Activated B cell treated with CpG ODN at 0.5 μM for 24 hours (primary cell): Measurements from ENCODE around the gene PAX5. TPM values are rescaled to one million over a fixed set of nuclear protein-coding genes. Genes with fewer than 3 reads are reported as not detected.

Experiments used
- ATAC-seq: fragments of 200-7000 bp; cut with Tn5 transposase; one replicate; pipeline ENCODE4 v1.10.0; 2021; ENCODE audit warnings: low read depth, mild to moderate bottlenecking, moderate library complexity
- CTCF ChIA-PET: fragments of 350-600 bp; sonication (Branson Sonifier 250); formaldehyde crosslinking; loops from one replicate; lab custom pipeline; 2021; ENCODE audit warnings: antibody characterized with exemption; lab: Charles Lee
- POLR2A ChIA-PET: fragments of 350-600 bp; sonication (Branson Sonifier 250); formaldehyde crosslinking; loops from one replicate; lab custom pipeline; 2021; ENCODE audit warnings: antibody characterized with exemption; lab: Charles Lee
- DNase-seq: peaks from one replicate; pipeline ENCODE4 v3.0.0; 2022
- H3K27ac Mint-ChIP-seq: one replicate; pipeline ENCODE4 v1.8.0; 2020; ENCODE audit warnings: mixed read lengths
- H3K27me3 Mint-ChIP-seq: one replicate; pipeline ENCODE4 v1.8.0; 2021; ENCODE audit warnings: mixed read lengths
- H3K36me3 Mint-ChIP-seq: one replicate; pipeline ENCODE4 v1.8.0; 2021; ENCODE audit warnings: low read depth, mixed read lengths
- H3K4me1 Mint-ChIP-seq: one replicate; pipeline ENCODE4 v1.8.0; 2021; ENCODE audit warnings: mixed read lengths
- H3K4me3 Mint-ChIP-seq: one replicate; pipeline ENCODE4 v1.8.0; 2020; ENCODE audit warnings: mild to moderate bottlenecking, mixed read lengths
- H3K9me3 Mint-ChIP-seq: one replicate; pipeline ENCODE4 v1.8.0; 2020; ENCODE audit warnings: mixed read lengths
- CTCF ChIP-seq: fragments of 200-600 bp; IDR thresholded peaks from one replicate; pipeline ENCODE4 v1.8.0; 2022; ENCODE audit warnings: antibody characterized with exemption, mild to moderate bottlenecking
- intact Hi-C: fragments of 100-400 bp; cut with micrococcal nuclease; formaldehyde crosslinking; loops from one replicate; pipeline ENCODE4 v1.15.1; 2024
- total RNA-seq: library from RNA; stranded (reverse); gene quantifications from 2 replicates; pipeline ENCODE4 v1.2.3, GENCODE V29; 2022

Gene PAX5
- total RNA-seq, 1 donor from 2014 or later, result 619 TPM

- Mint-ChIP-seq H3K36me3 (no peaks in the 10 kb centered on the region), H3K27me3 (peaks cover 37% of the 10 kb centered on the region), H3K4me1 (peaks cover 6% of the 10 kb centered on the region), H3K4me3 (no peak overlapping the region), H3K9me3 (no peaks in the 10 kb centered on the region), H3K27ac (no peak overlapping the region)
- intact Hi-C loops, result no loop called here
- DNase-seq (no peak), ATAC-seq (no peak)
- ChIA-PET CTCF (no interaction called here), POLR2A (no interaction called here)
- no peak for TF ChIP-seq CTCF
Measured at GRCh38 chr9:36818242-36818938, 215.7 kb downstream of the PAX5 start.

GRCh38 chr9:36817160-36817834 is 216.8 kb downstream of the PAX5 start:
- DNase-seq, result no peak
- CTCF ChIA-PET, result no interaction called here
- TF ChIP-seq CTCF, result no peak
- intact Hi-C loops, result no loop called here
- Mint-ChIP-seq H3K36me3 (no peaks in the 10 kb centered on the region), H3K27me3 (peaks cover 37% of the 10 kb centered on the region), H3K27ac (no peak overlapping the region), H3K4me3 (no peak overlapping the region), H3K4me1 (peaks cover 6% of the 10 kb centered on the region), H3K9me3 (no peaks in the 10 kb centered on the region)
- POLR2A ChIA-PET, result no interaction called here
- no peak for ATAC-seq

- H3K4me3 Mint-ChIP-seq, result no peak overlapping the region
- H3K27me3 Mint-ChIP-seq, result peaks cover 37% of the 10 kb centered on the region
- intact Hi-C loops, result no loop called here
- DNase-seq (no peak), ATAC-seq (no peak)
- no peak overlapping the region for H3K27ac Mint-ChIP-seq
- TF ChIP-seq CTCF, result no peak
- POLR2A ChIA-PET, result no interaction called here
- H3K9me3 Mint-ChIP-seq, result no peaks in the 10 kb centered on the region
- H3K4me1 Mint-ChIP-seq, result peaks cover 6% of the 10 kb centered on the region
- no peaks in the 10 kb centered on the region for H3K36me3 Mint-ChIP-seq
- CTCF ChIA-PET, result no interaction called here
Measured at GRCh38 chr9:36816371-36816770, 217.7 kb downstream of the PAX5 start.

- CTCF ChIA-PET, result no interaction called here
Measured at GRCh38 chr9:36815566-36816348, 218.3 kb downstream of the PAX5 start.

More at GRCh38 chr9:36815566-36816348, 218.3 kb downstream of the PAX5 start:
- Mint-ChIP-seq H3K36me3 (no peaks in the 10 kb centered on the region), H3K27me3 (peaks cover 37% of the 10 kb centered on the region), H3K27ac (no peak overlapping the region), H3K4me1 (peaks cover 6% of the 10 kb centered on the region), H3K9me3 (no peaks in the 10 kb centered on the region), H3K4me3 (no peak overlapping the region)
- POLR2A ChIA-PET, result no interaction called here
- no peak for TF ChIP-seq CTCF
- ATAC-seq (no peak), DNase-seq (no peak)
- intact Hi-C loops, result no loop called here
